T-helper 1 cell (primary cell): ENCODE data around the gene VILL.
"Not testable (repeated sequence)": the region's sequence is repeated elsewhere in the genome, so short reads cannot be mapped to it uniquely, and the experiment has no call there.

ENCODE experiments used
- DNase-seq, 5 donors: peaks; one replicate each; pipeline ENCODE4 v3.0.0-alpha.2; 2012 to 2020

VILL gene

GRCh38 chr3:38019658-38020341, 29.2 kb downstream of the VILL start:
- no peak for DNase-seq

- DNase-seq: no peak
Observed at GRCh38 chr3:38020342-38020726, 29.7 kb downstream of the VILL start.

GRCh38 chr3:38021196-38021595, 30.6 kb downstream of the VILL start:
- DNase-seq: no peak

GRCh38 chr3:38022301-38022700, 31.7 kb downstream of the VILL start:
- DNase-seq: no peak

GRCh38 chr3:38022896-38023709, 32.5 kb downstream of the VILL start:
- no peak for DNase-seq

GRCh38 chr3:38026856-38027255, 36.3 kb downstream of the VILL start:
- DNase-seq: no peak

- no peak for DNase-seq
Observed at GRCh38 chr3:38027466-38028465, 37.2 kb downstream of the VILL start.

GRCh38 chr3:38028621-38029361, 38.2 kb downstream of the VILL start:
- no peak for DNase-seq

GRCh38 chr3:38029400-38030125, 39.0 kb downstream of the VILL start, which contains the start of gene PLCD1:
PLCD1 (minus strand) TSS chr3:38029642; CDS start chr3:38029539, 103 bp downstream.
- DNase-seq: peak; percentile 35 to 56 (median 45)

GRCh38 chr3:38030126-38031021, 39.8 kb downstream of the VILL start:
- DNase-seq: no peak

GRCh38 chr3:38031022-38031994, 40.7 kb downstream of the VILL start:
- peak in 3 of 5 donors; percentile 15 to 83 (median 32) for DNase-seq

GRCh38 chr3:38032328-38032865, 41.8 kb downstream of the VILL start:
- no peak for DNase-seq

- DNase-seq: not testable (repeated sequence)
Observed at GRCh38 chr3:38033586-38033985, 43.0 kb downstream of the VILL start.

GRCh38 chr3:38034335-38034734, 43.7 kb downstream of the VILL start:
- DNase-seq: not testable (repeated sequence)

GRCh38 chr3:38036286-38036685, 45.7 kb downstream of the VILL start:
- DNase-seq: no peak

- DNase-seq: no peak
Observed at GRCh38 chr3:38036906-38037305, 46.3 kb downstream of the VILL start.

- DNase-seq: peak in 3 of 5 donors; percentile 22 to 88 (median 27)
Observed at GRCh38 chr3:38038447-38038911, 47.9 kb downstream of the VILL start.

- peak; percentile 65 to 96 (median 79) for DNase-seq
Observed at GRCh38 chr3:38039101-38039898, 48.7 kb downstream of the VILL start, which contains the start of gene DLEC1. DLEC1 (plus strand) TSS chr3:38039208; CDS start chr3:38039226, 18 bp downstream.
